Astrocyte (in vitro differentiated cells and primary cell): ENCODE results near the gene NCOA7. TPM values are rescaled to one million over a fixed set of nuclear protein-coding genes. Genes with fewer than 3 reads are reported as not detected.
A peak's percentile ranks its signal among the peaks of the same experiment; 100 is the strongest.

Experiments used
- DNase-seq: peaks from one replicate; pipeline ENCODE4 v3.0.0-alpha.2; 2010; ENCODE audit warnings: low read depth
- FAIRE-seq: peaks from 2 replicates; lab custom pipeline; 2011; peaks lifted over from hg19 to GRCh38; lab: Jason Lieb, UNC
- H2AFZ ChIP-seq: 2 replicates; pipeline ENCODE4 v1.6.0; 2012; ENCODE audit warnings: low read depth, low read length, inconsistent platforms
- H3K27ac ChIP-seq: 2 replicates; pipeline ENCODE4 v1.5.1; 2011; ENCODE audit warnings: low read depth, low read length, inconsistent platforms
- H3K27me3 ChIP-seq: 2 replicates; pipeline ENCODE4 v1.6.0; 2011; ENCODE audit warnings: low read length, inconsistent platforms; ENCODE audit not compliant: insufficient read depth
- H3K36me3 ChIP-seq: 2 replicates; pipeline ENCODE4 v1.5.1; 2011; ENCODE audit warnings: low read length, inconsistent platforms; ENCODE audit not compliant: insufficient read depth
- H3K4me1 ChIP-seq: 2 replicates; pipeline ENCODE4 v1.5.1; 2011; ENCODE audit warnings: low read length, inconsistent platforms; ENCODE audit not compliant: insufficient read depth
- H3K4me2 ChIP-seq: 2 replicates; pipeline ENCODE4 v1.6.0; 2012; ENCODE audit warnings: low read length, inconsistent platforms
- H3K4me3 ChIP-seq: 2 replicates; pipeline ENCODE4 v1.5.1; 2011; ENCODE audit warnings: low read depth, mild to moderate bottlenecking, low read length, inconsistent platforms; ENCODE audit not compliant: insufficient read depth
- H3K79me2 ChIP-seq: 2 replicates; pipeline ENCODE4 v1.6.0; 2012; ENCODE audit warnings: mild to moderate bottlenecking, low read length, inconsistent platforms; ENCODE audit not compliant: insufficient read depth
- H3K9ac ChIP-seq: 2 replicates; pipeline ENCODE4 v1.6.0; 2012; ENCODE audit warnings: mild to moderate bottlenecking, low read length, inconsistent platforms
- H3K9me3 ChIP-seq: 2 replicates; pipeline ENCODE4 v1.5.1; 2012; ENCODE audit warnings: low read depth, mild to moderate bottlenecking, low read length, inconsistent platforms; ENCODE audit not compliant: insufficient read depth
- H4K20me1 ChIP-seq: 2 replicates; pipeline ENCODE4 v1.6.0; 2012; ENCODE audit warnings: low read length, inconsistent platforms; ENCODE audit not compliant: insufficient read depth
- H3K27ac Mint-ChIP-seq: one replicate; pipeline ENCODE4 v1.8.0; 2021; ENCODE audit warnings: mild to moderate bottlenecking, mixed read lengths; ENCODE audit not compliant: unreplicated experiment
- H3K27me3 Mint-ChIP-seq: one replicate; pipeline ENCODE4 v1.8.0; 2021; ENCODE audit warnings: low read depth, mixed read lengths; ENCODE audit not compliant: unreplicated experiment
- H3K36me3 Mint-ChIP-seq: one replicate; pipeline ENCODE4 v1.8.0; 2021; ENCODE audit warnings: low read depth, mixed read lengths; ENCODE audit not compliant: unreplicated experiment
- H3K4me1 Mint-ChIP-seq: one replicate; pipeline ENCODE4 v1.8.0; 2021; ENCODE audit warnings: low read depth, mixed read lengths; ENCODE audit not compliant: unreplicated experiment
- H3K4me3 Mint-ChIP-seq: one replicate; pipeline ENCODE4 v1.8.0; 2021; ENCODE audit warnings: mild to moderate bottlenecking, moderate library complexity, mixed read lengths; ENCODE audit not compliant: unreplicated experiment
- H3K9me3 Mint-ChIP-seq: one replicate; pipeline ENCODE4 v1.8.0; 2021; ENCODE audit warnings: mild to moderate bottlenecking, mixed read lengths; ENCODE audit not compliant: unreplicated experiment
- CTCF ChIP-seq: IDR thresholded peaks from 2 replicates; pipeline ENCODE4 v1.5.1; 2011; ENCODE audit warnings: low read depth, mild to moderate bottlenecking, inconsistent platforms, low read length, moderate library complexity; ENCODE audit not compliant: insufficient read depth
- EZH2 ChIP-seq: IDR thresholded peaks from 2 replicates; pipeline ENCODE4 v1.6.1; 2012; ENCODE audit warnings: mild to moderate bottlenecking, low read length, inconsistent platforms; ENCODE audit not compliant: insufficient read depth
- total RNA-seq: library from RNA; stranded (reverse); gene quantifications from 2 replicates; pipeline ENCODE4 v1.2.1, GENCODE V29; 2021

Gene NCOA7
- total RNA-seq, 1 donor from 2014 or later = 26.0 TPM

- H3K36me3 ChIP-seq = no peaks in the 10 kb centered on the region
- Mint-ChIP-seq H3K4me3 (no peak overlapping the region), H3K36me3 (no peaks in the 10 kb centered on the region), H3K9me3 (no peaks in the 10 kb centered on the region), H3K27me3 (no peaks in the 10 kb centered on the region), H3K27ac (no peak overlapping the region), H3K4me1 (no peaks in the 10 kb centered on the region)
- TF ChIP-seq EZH2 (no peak), CTCF (no peak)
- no peaks in the 10 kb centered on the region for H3K4me1 ChIP-seq
- peak overlapping the region; percentile 87 for H3K9ac ChIP-seq
- H3K27me3 ChIP-seq = no peaks in the 10 kb centered on the region
- peak overlapping the region; percentile 73 for H3K27ac ChIP-seq
- H3K4me3 ChIP-seq = peak overlapping the region; percentile 88
- no peaks in the 10 kb centered on the region for H4K20me1 ChIP-seq
- peak overlapping the region; percentile 82 for H3K4me2 ChIP-seq
- no peaks in the 10 kb centered on the region for H3K79me2 ChIP-seq
- FAIRE-seq = no peak
- DNase-seq = peak; percentile 63
- H3K9me3 ChIP-seq = no peaks in the 10 kb centered on the region
- H2AFZ ChIP-seq = peak overlapping the region; percentile 75
These were observed 10.0 kb upstream of the NCOA7 start for GRCh38 chr6:125780540-125781313.

- peak overlapping the region; percentile 82 for H3K4me2 ChIP-seq
- no peaks in the 10 kb centered on the region for H3K36me3 ChIP-seq
- no peaks in the 10 kb centered on the region for H4K20me1 ChIP-seq
- FAIRE-seq (no peak), DNase-seq (peak; percentile 25)
- no peaks in the 10 kb centered on the region for H3K79me2 ChIP-seq
- H3K9ac ChIP-seq = peak overlapping the region; percentile 87
- Mint-ChIP-seq H3K27me3 (no peaks in the 10 kb centered on the region), H3K9me3 (no peaks in the 10 kb centered on the region), H3K27ac (no peak overlapping the region), H3K4me3 (no peak overlapping the region), H3K4me1 (no peaks in the 10 kb centered on the region), H3K36me3 (no peaks in the 10 kb centered on the region)
- H3K9me3 ChIP-seq = no peaks in the 10 kb centered on the region
- no peak for TF ChIP-seq EZH2
- peak; percentile 5 for TF ChIP-seq CTCF
- peak overlapping the region; percentile 75 for H2AFZ ChIP-seq
- H3K27me3 ChIP-seq = no peaks in the 10 kb centered on the region
- H3K4me1 ChIP-seq = no peaks in the 10 kb centered on the region
- peak overlapping the region; percentile 73 for H3K27ac ChIP-seq
- H3K4me3 ChIP-seq = peak overlapping the region; percentile 88
These were observed 9.4 kb upstream of the NCOA7 start for GRCh38 chr6:125781314-125781868.

GRCh38 chr6:125784365-125784764, 6.4 kb upstream of the NCOA7 start:
- H3K4me1 Mint-ChIP-seq = peaks cover under 1% of the 10 kb centered on the region
- no peak for FAIRE-seq
- no peaks in the 10 kb centered on the region for H3K79me2 ChIP-seq
- no peak overlapping the region for H3K4me2 ChIP-seq
- H3K36me3 Mint-ChIP-seq = peaks cover 2% of the 10 kb centered on the region
- no peaks in the 10 kb centered on the region for H3K9me3 Mint-ChIP-seq
- H3K9ac ChIP-seq = no peak overlapping the region
- H3K4me3 Mint-ChIP-seq = no peak overlapping the region
- H3K27me3 ChIP-seq = no peaks in the 10 kb centered on the region
- DNase-seq = no peak
- H3K4me3 ChIP-seq = no peak overlapping the region
- TF ChIP-seq CTCF = no peak
- no peak for TF ChIP-seq EZH2
- H3K27me3 Mint-ChIP-seq = no peaks in the 10 kb centered on the region
- no peak overlapping the region for H2AFZ ChIP-seq
- no peaks in the 10 kb centered on the region for H3K4me1 ChIP-seq
- H3K27ac Mint-ChIP-seq = no peak overlapping the region
- no peak overlapping the region for H3K27ac ChIP-seq
- no peaks in the 10 kb centered on the region for H3K9me3 ChIP-seq
- H4K20me1 ChIP-seq = no peaks in the 10 kb centered on the region
- no peaks in the 10 kb centered on the region for H3K36me3 ChIP-seq
